Neutrophil (primary cell): ENCODE data around the gene PRR33.
"Not testable (repeated sequence)": the region's sequence is repeated elsewhere in the genome, so short reads cannot be mapped to it uniquely, and the experiment has no call there.

Experiments
- H3K27ac ChIP-seq: fragments of 200-600 bp; sonication (generic); 2 replicates; pipeline ENCODE4 v1.5.1; 2016; ENCODE audit warnings: mild to moderate bottlenecking, moderate library complexity
- H3K27me3 ChIP-seq: fragments of 200-600 bp; sonication (generic); 2 replicates; pipeline ENCODE4 v1.6.0; 2016; ENCODE audit warnings: mild to moderate bottlenecking
- H3K36me3 ChIP-seq: fragments of 200-600 bp; sonication (generic); 2 replicates; pipeline ENCODE4 v1.5.1; 2017
- H3K4me1 ChIP-seq, 2 experiments: fragments of 200-600 bp in 1 of 2; sonication (generic) in 1 of 2; 1 replicate in 1 of 2; 2 replicates in 1 of 2; pipeline versions ENCODE4 v1.5.1 to v1.6.1; 2013 to 2016; ENCODE audit warnings: low read depth in 1 of 2, low read length in 1 of 2, mild to moderate bottlenecking in 1 of 2, moderate library complexity in 1 of 2; ENCODE audit not compliant: control insufficient read depth in 1 of 2, insufficient read depth in 1 of 2
- H3K4me3 ChIP-seq, 2 experiments: fragments of 200-600 bp in 1 of 2; sonication (generic) in 1 of 2; 1 replicate in 1 of 2; 2 replicates in 1 of 2; pipeline ENCODE4 v1.5.1; 2013 to 2016; ENCODE audit warnings: low read depth in 1 of 2, low read length in 1 of 2, mild to moderate bottlenecking in 1 of 2, moderate library complexity in 1 of 2
- H3K9me3 ChIP-seq: fragments of 200-600 bp; sonication (generic); 2 replicates; pipeline ENCODE4 v1.5.1; 2016
- TF ChIP-seq, protein P1 (sequence below): fragments of 200-600 bp; sonication (generic); IDR thresholded peaks from 2 replicates; pipeline ENCODE4 v1.5.1; 2016; ENCODE audit warnings: antibody characterized with exemption

Gene PRR33

DNA sequence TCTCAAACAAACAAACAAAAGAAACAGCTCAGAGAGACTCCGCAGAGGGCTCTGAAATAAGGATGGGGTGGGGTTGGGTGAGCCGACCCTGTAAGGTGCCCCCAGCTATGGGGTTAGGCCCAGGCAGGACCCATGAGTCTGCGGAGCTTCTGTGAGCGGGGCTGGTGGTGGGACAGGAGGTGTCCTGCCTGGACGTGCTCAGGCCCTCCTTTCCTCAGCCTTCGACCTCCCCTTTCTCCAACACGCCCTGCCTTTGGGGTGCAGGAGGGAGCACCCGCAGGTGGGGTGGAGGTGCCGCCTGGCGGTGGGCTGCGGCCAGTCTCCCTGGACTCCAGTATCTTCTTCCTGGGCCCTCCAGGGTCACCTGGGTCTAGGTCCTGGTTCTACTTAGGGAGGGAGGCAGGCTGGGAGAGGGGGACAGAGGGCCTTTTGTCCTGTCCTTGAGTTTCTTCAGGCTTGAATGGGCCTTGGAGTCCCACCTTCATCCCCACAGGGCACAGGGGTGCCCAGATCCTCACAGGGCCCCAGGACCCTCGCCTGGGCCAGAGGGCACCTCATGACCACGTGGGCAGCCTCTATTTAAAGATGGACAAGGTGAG lies 12.3 kb downstream of the PRR33 start:
- H3K27me3 ChIP-seq = no peaks in the 10 kb centered on the region
- TF ChIP-seq, protein P1, sequence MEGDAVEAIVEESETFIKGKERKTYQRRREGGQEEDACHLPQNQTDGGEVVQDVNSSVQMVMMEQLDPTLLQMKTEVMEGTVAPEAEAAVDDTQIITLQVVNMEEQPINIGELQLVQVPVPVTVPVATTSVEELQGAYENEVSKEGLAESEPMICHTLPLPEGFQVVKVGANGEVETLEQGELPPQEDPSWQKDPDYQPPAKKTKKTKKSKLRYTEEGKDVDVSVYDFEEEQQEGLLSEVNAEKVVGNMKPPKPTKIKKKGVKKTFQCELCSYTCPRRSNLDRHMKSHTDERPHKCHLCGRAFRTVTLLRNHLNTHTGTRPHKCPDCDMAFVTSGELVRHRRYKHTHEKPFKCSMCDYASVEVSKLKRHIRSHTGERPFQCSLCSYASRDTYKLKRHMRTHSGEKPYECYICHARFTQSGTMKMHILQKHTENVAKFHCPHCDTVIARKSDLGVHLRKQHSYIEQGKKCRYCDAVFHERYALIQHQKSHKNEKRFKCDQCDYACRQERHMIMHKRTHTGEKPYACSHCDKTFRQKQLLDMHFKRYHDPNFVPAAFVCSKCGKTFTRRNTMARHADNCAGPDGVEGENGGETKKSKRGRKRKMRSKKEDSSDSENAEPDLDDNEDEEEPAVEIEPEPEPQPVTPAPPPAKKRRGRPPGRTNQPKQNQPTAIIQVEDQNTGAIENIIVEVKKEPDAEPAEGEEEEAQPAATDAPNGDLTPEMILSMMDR = no peak
- H3K4me3 ChIP-seq = no peak overlapping the region
- peak overlapping the region; percentile 64 for H3K27ac ChIP-seq
- H3K36me3 ChIP-seq = peaks cover 98% of the 10 kb centered on the region
- H3K4me1 ChIP-seq = peaks cover 45 to 80% of the 10 kb centered on the region in 2 experiments
- no peaks in the 10 kb centered on the region for H3K9me3 ChIP-seq

- H3K36me3 ChIP-seq = peaks cover 90% of the 10 kb centered on the region
- TF ChIP-seq, protein P1 = no peak
- H3K27me3 ChIP-seq = no peaks in the 10 kb centered on the region
- H3K27ac ChIP-seq = peak overlapping the region; percentile 23
- peaks cover 45 to 85% of the 10 kb centered on the region in 2 experiments for H3K4me1 ChIP-seq
- H3K4me3 ChIP-seq = no peak overlapping the region
- no peaks in the 10 kb centered on the region for H3K9me3 ChIP-seq
These were observed 13.3 kb downstream of the PRR33 start for GRCh38 chr11:1878137-1879031.

- TF ChIP-seq, protein P1 = no peak
- H3K4me3 ChIP-seq = no peak overlapping the region
- H3K9me3 ChIP-seq = no peaks in the 10 kb centered on the region
- peaks cover 88% of the 10 kb centered on the region for H3K36me3 ChIP-seq
- no peak overlapping the region for H3K27ac ChIP-seq
- H3K4me1 ChIP-seq = peaks cover 45 to 93% of the 10 kb centered on the region in 2 experiments
- H3K27me3 ChIP-seq = no peaks in the 10 kb centered on the region
These were observed 14.2 kb downstream of the PRR33 start for GRCh38 chr11:1877211-1878136.

DNA sequence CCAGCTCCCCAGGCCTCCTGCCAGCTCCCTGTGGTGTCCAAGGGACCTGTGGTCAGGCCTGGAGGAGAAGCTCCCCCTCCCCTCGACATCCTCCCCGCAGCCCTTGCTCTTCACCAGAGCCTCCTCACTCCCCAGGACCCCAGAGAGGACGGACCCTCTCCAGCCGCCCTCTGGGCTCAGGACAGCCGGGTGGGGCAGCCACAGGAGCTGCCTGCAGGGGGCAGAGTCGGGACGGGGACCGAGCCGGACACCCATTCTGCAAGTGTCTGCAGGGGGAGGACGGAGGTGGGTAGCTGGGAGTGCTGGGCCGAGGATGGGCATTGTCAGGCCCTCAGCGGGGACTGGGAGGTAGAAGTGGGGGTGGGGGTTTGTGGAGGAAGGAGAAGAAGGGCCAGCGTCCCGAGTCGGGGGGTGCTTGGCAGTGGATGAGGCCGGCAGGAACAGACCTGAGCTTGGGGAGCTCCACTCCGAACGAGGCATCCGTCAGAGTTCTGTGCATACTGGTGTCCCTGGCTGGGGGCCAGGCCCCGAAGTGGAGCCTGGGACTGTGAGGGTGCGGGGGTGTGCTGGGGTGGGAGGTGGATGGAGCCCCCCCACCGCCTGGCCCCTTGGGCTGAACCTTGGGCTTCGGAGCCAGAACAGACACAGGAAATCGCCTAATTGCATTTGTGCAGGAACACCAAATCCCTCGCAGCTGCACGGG lies 15.2 kb downstream of the PRR33 start:
- H3K36me3 ChIP-seq = peaks cover 85% of the 10 kb centered on the region
- no peaks in the 10 kb centered on the region for H3K9me3 ChIP-seq
- TF ChIP-seq, protein P1 = no peak
- H3K4me3 ChIP-seq = no peak overlapping the region
- peaks cover 37 to 93% of the 10 kb centered on the region in 2 experiments for H3K4me1 ChIP-seq
- peak overlapping the region; percentile 52 for H3K27ac ChIP-seq
- H3K27me3 ChIP-seq = no peaks in the 10 kb centered on the region

GRCh38 chr11:1875851-1876301 lies 15.8 kb downstream of the PRR33 start:
- Histone ChIP-seq H3K4me1 (peaks cover 35 to 93% of the 10 kb centered on the region in 2 experiments), H3K36me3 (peaks cover 85% of the 10 kb centered on the region), H3K27ac (peak overlapping the region; percentile 52)
- not testable (repeated sequence) for H3K9me3 ChIP-seq, H3K27me3 ChIP-seq, H3K4me3 ChIP-seq
